ENCODE results near the gene PHYKPL.

GRCh38 chr5:178279026-178279722 lies 46.6 kb upstream of the PHYKPL start:
- TF ChIP-seq CTCF (IDR thresholded peaks at IDR 0.05) (no peak), EZH2 (IDR thresholded peaks at IDR 0.05; ENCODE audit: borderline replicate concordance, insufficient read depth, low read depth, low read length, poor library complexity, severe bottlenecking) (no peak)

Data from B cell (primary cell).